HG03520 (cell line): ENCODE data around the gene CCDC174.

Experiments
- ATAC-seq: cut with Tn5 transposase; IDR thresholded peaks from one replicate; pipeline ENCODE4 v1.9.1; 2021; ENCODE audit warnings: mild to moderate bottlenecking, moderate library complexity; ENCODE audit not compliant: unreplicated experiment

The CCDC174 gene

DNA sequence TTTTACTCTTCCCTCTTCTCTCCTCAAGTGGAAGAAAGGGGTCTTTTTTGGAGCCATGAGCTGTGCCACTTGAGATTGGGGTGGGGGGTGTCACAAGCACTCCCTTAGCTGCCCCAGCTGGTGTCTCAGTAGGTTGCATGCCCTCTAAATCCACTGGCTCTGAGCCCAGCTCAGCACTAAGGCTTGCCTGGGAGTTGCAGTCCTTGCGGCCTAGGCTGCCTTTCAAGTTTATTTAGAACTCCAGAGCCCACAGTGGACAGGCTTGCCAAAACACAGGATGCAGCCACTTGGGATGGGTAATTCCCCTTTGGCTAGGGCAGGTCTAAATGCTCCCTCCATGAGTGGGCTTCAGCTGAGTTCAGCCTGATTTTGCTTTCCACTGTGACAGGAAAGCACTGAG lies 48.1 kb downstream of the CCDC174 start:
- ATAC-seq, result no peak

DNA sequence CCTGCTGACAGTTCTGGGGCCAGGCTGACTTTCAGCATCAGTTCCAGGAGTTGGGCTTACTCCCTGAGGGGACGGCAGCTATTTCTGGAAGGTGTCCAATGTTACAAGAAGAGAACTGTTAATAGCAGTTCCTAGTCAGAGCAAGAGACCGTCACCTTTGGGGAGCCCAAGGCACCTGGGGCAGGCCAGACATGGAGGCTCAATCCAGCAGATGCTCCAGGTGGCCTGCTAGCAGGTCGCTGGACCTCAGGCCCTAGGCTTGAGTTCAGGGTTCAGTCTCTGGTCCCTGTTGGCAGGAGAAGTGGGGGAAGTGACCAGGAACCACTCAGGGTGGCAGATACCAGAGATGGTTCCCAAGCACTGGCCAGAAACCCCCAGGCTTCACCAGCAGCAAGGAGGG lies 49.3 kb downstream of the CCDC174 start:
- no peak for ATAC-seq

DNA sequence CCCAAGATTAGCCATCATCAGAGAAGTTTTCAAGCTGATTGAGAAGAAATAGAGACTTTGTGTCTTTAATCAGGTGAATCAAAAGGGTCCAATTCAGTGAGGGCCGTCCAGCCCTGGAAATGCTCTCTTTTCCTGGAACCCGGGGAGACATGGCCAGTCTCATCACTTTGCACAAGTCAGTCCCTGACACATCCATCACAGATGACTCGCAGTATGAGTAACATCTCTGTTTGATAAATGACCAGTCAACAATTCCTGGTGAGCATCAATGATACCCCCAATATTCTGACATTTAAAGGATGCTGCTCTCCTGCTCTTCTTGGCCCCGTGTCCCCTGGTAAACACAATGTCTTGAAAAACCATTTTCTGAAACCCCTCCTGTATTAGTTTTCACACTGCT lies 50.1 kb downstream of the CCDC174 start:
- no peak for ATAC-seq

DNA sequence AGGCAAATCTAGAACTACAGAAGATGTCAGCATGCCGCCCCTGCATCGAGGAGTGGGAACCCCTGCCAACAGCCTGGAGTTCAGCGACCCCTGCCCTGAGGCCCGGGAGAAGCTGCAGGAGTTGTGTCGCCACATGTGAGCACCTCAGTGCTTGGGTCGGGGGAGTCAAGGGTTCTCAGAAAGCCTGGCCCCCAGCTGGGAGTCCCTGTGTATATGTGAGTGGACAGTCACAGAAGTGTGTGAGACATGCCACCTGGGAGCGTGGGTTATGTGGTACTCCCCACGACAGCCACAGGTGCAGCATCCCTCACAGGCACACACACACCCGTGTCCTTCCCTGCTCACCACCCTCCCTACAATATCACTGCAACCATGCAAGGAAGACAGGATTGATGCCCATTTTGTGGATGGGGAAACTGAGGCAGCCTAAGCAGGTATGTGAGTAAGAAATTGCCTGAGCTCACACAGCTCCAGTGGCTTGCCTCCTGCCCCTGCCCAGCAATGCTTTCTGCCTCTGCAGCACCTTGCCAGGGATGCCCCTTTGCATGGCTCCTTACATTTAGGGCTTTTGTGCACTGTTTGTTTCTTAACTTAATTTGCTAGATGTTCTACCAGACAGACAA lies 51.7 kb downstream of the CCDC174 start:
- ATAC-seq, result no peak

DNA sequence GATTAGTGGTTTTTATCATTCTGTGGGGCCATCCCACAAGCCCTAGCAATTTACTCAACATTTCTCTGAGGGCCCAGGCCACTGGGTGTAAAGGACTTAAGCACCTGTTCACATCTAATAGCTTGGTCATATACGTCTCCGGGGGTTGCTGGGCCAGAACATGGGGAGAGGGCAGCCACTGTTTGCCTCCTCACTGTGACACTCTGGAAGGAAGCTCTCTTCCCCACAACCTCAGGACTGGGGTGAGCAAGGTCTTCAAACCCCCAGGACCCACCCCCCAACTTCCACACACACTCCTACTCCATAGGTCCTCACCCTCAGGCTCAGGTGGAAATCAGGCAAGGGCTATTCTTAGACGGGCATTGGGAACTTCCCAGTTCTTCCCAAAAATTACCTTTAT lies 52.2 kb downstream of the CCDC174 start:
- no peak for ATAC-seq

DNA sequence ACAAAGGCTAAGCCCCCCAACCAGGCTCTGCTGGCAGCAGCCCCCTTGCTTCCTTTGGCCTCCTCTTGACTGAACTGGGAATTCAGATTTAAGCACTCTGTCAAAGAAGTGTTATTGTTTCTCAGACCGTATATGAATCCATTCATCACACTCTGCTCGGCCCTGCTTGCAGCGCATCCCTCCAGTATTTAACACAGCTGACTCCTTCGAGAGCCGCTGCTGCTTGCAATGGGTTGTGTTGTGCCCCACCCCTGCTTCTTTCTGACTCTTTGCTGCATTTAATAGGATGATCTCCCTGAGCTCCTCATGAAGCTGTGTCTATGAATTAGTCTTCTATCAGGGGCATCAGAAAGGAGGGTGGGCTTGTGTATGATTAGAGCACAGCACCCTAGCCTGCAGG lies 54.5 kb downstream of the CCDC174 start:
- ATAC-seq, result no peak

DNA sequence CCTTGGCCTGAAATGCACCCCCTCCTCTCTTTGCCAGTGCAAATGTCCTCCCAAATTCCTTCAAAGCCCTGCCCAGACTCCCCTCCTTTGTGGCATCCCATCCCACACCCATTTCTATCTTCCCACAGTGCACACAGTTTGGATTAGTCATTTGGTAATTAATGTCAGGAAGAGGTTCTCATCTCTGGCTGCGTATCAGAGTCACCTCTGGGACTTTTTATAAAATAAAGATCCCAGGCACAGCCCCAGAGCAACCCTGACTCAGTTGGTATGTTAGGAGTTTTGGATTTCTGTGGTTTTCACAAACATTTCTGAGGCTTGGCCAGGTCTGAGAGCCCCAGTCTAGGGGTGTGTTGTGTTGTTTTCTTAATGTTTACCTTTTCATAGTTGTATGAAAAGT lies 65.0 kb downstream of the CCDC174 start:
- ATAC-seq, result no peak

DNA sequence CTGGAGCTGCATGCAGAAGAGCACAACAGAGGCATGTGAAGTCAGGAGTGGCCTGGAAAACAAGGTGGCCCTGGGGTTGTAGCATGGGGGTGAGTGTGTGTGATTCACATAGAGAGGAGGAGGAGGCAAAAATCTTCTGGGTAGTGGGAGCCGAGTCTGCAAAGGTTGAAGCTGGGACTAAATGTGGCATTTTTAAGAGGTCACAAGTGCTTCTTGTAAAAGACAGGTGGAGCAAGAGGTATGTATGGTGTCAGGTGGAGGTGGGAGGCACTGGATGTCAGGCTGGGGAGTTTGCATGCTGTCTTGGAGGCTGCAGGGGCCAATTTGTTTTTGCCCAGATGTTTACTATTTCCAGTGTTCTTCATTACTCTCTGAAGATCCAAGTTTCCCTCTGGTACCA lies 65.7 kb downstream of the CCDC174 start:
- no peak for ATAC-seq

DNA sequence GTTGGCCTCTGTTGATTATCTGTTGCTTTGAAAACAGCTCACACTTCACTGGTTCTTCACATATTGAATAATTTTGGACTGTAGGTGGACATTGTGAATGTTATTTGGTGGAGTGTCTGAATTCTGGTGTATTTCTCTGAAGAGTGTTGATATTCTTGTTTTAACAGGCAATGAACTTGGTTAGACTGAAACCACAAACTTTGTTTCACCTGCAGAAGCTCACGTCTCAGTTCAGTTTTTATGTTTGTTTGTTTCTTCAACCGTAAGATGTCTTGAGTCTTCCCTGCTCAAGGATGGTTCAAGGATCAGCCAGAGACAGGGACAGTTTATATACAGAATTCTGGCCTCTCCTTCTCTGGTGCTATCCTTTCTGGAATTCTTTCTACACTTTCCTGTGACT lies 67.0 kb downstream of the CCDC174 start:
- ATAC-seq, result no peak

DNA sequence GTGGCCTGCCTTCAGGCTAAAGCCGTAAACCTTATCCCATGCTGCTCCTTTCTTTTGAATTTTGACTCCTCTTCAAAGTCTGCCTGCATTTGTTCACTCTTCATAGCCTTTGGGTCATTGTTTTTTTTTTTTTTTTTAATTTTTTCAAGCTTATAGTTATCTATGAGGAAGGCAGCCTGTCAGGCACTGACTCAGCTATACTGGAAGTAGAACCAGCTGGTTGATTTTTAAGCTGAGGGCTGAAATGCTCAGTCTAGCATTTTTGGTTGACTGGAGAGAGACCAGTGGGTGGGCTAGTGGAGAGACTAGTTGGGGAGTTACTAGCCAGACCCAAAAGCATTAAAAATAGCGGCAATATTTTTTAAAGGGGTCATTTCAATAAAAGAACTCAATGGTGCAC lies 67.4 kb downstream of the CCDC174 start:
- no peak for ATAC-seq

DNA sequence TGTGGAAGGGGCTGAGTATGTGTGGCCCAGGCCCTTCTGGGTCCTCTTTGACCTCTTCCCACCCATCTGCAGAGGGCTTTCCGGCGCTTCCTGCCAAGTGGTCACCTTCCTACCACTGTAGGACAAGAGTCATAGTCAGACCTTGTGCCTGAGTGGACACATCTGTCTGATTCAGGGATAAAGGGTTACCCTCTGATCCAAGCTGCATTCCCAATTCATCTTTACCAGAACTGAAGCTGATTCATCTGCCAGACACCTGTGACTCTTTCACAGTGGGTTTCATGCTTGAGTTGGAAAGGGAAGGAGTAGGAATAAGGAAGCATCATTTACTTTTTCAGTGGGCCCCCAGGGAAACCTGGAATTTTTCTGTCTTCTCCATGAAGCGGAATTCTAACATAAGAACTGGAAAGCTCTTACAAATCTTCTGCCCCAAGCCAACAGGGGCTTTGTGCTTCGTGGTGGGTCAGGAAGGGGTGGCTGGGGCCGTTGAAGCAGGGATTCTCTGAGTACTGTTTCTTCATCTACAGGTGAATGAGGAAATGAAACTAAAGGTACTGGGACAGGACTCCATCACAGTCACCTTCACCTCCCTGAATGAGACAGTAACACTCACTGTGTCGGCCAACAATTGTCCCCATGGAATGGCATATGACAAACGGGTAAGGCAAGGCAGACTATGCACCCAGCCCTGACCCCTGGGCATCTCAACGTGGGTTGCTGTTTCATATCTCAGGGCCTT lies 69.7 kb downstream of the CCDC174 start:
- no peak for ATAC-seq
